CD4-positive, alpha-beta T cell treated with Interleukin-6 for 4 hours (primary cell): ENCODE results near the gene MEF2A.

Source experiments
- DNase-seq: peaks from one replicate; pipeline ENCODE4 v3.0.0-alpha.2; 2020; ENCODE audit warnings: mixed read lengths

MEF2A gene

GRCh38 chr15:99613481-99613880 is 47.7 kb downstream of the MEF2A start:
- no peak for DNase-seq

DNA sequence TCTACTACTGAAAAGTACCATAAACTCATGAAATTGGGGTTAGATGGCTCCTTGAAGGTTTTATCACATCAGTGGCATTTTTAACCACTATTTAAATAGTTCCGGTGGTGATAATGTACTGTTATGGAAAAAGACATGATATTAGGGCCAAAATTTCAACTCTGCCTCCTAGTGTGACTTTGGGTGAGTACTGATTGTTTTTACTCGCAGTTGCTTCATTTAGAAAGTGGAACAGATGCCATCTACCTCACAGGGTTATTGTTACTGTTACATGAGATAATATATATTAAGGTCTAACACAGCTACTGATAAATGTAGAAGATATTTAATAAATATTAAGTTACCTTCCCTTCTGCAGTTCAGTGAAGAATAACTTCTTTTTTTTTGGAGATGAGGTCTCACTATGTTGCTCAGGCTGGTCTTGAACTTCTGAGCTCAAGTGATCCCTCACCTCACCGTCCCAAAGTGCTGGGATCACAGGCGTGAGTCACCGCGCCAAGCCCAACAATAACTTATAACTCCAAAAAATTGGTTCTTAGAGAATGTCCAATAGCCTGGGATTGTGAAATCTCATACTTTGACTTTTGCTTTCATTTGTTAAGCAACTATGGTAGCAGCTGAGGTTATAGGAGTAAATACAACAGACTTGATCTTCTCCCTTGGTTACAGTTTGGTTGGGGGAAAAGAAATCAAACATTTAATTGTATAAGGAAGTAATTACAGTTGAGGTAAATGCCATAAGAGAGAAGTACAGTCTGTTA is 48.3 kb downstream of the MEF2A start:
- no peak for DNase-seq

DNA sequence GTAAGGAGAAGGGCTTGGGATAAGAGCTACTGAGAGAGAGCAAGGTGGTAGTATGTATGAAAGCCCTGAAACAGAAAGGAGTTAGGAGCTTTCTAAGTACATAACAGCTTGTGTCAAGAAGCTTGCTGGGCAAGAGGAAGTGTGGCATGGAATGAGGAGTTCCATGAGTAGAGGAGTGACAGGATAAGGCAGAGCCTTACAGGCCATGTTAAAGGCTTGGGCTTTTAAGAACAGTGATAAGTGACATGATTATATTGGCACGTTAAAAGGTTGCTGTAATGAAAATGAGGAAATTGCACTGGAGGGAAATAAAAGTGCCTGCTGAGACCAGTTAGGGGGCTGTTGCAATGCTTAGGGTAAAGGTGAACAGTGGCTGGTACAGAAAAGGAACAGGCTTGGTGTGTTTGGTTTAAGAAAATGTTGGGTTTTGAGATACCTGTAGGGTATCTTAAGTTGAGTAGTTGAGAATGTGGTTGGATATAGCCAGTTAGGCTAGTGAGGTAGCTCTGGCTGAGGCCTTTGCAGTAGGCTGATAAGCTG is 49.0 kb downstream of the MEF2A start:
- no peak for DNase-seq

GRCh38 chr15:99615460-99615859 is 49.7 kb downstream of the MEF2A start:
- DNase-seq: no peak

GRCh38 chr15:99616129-99616528 is 50.3 kb downstream of the MEF2A start:
- DNase-seq: no peak

DNA sequence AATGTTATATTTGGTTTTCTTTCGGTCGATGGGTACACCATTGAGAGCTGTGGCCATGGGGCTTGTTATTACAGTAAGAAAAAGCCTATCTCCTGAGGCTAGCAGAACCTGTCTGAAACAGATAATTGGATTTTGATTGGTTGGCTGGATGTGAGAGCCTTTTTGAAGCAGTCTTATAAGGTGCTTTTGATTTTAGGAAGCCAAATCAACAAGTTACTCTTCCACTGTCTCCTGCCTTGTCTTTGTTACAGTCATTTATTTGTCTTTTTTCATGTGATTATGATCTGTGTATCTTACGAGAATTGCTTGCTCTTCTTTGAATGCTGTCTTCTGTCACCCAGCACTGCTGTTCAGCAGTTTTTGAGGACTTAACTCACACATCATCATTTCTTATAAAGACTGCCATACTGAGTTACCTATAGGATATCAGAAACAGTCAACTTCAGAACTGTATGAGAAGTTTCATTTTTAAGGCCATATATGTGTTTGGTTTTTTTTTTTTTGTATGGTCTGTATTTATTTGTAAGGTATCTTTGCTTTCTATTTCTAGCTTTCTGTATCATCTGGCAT is 51.1 kb downstream of the MEF2A start:
- DNase-seq: no peak

DNA sequence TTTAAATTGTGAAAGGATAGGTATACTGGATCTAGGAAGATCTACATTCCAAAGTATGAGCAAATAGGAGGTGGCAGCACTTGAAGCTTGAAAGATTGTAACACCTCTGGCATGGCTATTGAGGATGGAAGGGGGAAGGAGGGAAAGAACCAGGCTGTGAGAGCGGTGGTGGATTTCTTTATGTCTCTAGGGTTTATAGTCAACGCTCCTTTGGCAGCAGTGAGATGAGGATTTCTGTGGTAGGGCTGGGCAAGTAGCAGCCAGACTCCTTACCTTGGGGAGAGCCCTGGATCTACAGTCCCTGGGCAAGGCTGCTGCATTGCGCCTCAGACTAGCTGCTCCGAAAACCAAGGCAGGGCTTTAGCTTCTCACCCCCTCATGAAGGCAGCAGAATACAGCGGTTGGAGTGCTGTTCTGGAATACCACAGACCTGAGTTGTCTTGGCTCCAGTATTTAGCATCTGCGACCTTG is 53.2 kb downstream of the MEF2A start:
- no peak for DNase-seq

DNA sequence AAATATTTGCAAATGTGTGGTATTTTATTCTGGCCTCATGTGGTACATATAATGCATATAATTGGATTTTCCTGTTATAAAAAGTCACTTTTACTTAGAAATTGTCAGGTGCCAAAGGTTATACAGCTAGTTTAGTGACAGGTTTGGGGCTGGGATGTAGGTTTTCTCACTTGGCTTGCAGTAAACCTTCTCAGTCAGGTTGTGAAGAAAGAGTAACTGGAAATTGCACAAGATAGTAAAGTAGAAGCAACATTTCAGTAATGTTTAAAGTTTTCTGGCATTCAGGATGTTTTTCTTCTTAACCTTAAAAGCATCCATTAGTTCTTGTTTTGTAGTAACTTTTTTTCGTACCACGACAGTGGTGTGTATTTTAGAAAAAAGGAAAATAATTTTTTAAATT is 53.9 kb downstream of the MEF2A start:
- no peak for DNase-seq

DNA sequence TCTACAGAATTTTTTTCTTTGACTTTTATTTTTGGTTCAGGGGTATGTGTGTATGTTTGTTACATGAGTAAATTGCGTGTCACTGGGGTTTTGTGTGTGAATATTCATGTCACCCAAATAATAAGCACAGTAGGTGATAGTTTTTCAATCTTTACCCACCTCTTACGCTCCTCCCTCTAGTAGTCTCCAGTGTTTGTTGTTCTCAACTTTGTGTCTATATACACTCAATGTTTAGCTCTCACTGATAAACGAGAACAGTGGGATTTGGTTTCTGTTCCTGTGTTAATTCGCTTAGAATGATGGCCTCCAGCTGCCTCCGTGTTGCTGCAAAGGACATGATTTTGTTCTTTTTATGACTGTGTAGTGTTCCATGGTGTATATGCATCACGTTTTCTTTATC is 54.4 kb downstream of the MEF2A start:
- DNase-seq: no peak

DNA sequence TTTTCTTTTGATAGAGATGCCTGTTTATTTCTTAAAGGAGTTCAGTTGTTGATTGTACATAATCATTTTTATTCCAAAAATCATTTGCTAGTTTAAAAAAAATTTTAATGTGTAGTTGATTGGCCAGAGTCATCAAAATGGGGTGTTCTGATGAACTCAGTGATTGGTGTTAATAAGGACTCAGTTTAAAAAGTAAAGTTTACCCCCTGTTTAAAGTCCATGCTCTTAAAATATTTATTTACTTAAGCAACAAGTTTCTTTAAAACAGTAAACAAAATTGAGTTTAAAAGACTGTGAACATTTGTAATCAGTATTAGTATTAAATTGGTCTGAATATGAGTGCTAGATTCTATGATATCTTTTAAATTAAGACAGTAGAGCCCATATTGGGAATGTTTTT is 56.0 kb downstream of the MEF2A start:
- no peak for DNase-seq

- DNase-seq: no peak
These were observed 62.7 kb downstream of the MEF2A start for GRCh38 chr15:99628374-99629001.

- DNase-seq: no peak
These were observed 64.9 kb downstream of the MEF2A start for GRCh38 chr15:99630607-99631131.

GRCh38 chr15:99631255-99631654 is 65.5 kb downstream of the MEF2A start:
- DNase-seq: no peak

- DNase-seq: no peak
These were observed 66.7 kb downstream of the MEF2A start for GRCh38 chr15:99632521-99632920.

DNA sequence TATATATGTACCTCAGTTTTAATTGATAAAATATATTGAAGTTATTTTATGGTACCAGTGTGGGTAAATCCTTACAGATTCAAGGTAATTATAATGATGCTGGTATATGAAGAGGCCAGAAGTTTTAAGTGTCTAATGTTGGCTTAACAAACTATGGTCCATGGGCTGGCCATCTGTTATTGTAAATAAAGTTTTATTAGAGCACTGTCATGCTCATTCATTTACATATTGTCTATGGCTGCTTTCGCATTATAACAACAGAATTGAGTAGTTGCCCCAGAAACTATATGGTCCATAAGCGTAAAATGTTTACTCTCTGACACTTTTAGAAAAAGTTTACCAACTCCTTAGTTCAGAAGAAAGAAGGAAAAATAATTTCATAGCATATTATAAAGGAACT is 67.9 kb downstream of the MEF2A start:
- no peak for DNase-seq

DNA sequence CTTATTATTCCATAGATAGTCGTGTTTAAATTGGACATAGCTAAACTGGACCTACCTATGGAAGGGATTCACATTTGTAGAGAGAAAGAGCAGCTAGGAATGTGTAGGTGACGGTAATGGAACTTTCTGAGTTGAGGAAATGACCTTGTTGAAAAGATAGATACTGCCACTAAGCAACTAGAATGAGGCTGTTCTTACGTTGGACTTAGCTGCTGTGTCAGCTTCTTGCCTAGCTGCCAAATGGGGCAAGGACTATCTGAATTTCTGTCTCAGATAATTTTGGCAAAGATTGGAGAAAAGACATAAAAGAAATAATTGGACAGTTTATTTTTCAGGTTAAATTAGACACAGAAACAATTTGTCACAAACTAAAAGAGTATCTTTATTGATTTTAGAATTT is 68.8 kb downstream of the MEF2A start:
- DNase-seq: no peak

GRCh38 chr15:99635145-99635544 is 69.4 kb downstream of the MEF2A start:
- DNase-seq: no peak

- DNase-seq: no peak
These were observed 70.0 kb downstream of the MEF2A start for GRCh38 chr15:99635794-99636193.

- no peak for DNase-seq
These were observed 79.2 kb downstream of the MEF2A start for GRCh38 chr15:99644913-99645542.

DNA sequence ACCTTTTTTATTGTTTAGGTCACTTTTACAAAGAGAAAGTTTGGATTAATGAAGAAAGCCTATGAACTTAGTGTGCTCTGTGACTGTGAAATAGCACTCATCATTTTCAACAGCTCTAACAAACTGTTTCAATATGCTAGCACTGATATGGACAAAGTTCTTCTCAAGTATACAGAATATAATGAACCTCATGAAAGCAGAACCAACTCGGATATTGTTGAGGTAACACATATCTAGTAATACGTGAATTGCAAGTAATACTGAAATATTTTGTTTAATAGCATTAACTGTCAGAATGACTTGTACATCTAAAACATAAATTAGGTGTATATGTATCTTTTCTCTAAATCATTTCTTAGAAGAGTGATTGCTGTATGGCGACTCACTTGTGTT is 79.8 kb downstream of the MEF2A start:
- DNase-seq: no peak

DNA sequence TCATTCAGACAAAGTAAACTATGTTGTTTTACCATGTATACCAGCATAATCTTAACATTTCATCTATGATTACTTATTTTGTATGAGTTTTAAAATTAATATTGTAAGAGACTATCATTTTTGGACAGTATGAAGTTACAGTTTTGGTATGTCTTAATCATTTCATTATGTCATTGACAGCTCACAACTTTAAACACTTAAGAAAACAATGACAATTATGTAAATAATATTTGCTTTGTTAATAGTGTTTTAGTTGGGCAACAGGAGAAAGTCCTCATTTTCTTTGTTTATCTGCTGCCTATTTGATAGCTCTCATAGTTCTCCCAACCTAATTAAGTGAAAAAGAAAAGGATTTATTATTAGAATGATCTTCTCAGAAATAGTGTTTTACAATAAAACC is 80.2 kb downstream of the MEF2A start:
- DNase-seq: no peak

GRCh38 chr15:99651023-99651807 is 85.4 kb downstream of the MEF2A start:
- no peak for DNase-seq
